ENCODE results near the gene BCORL1. TPM values are rescaled to one million over a fixed set of nuclear protein-coding genes. Genes with fewer than 3 reads are reported as not detected.

The BCORL1 gene
- total RNA-seq, 1 experiment from 2014 or later = 30.8 TPM

GRCh38 chrX:129940721-129941120 lies 41.7 kb upstream of the BCORL1 start:
- no peak for TF ChIP-seq SP1 (IDR thresholded peaks at IDR 0.05; ENCODE audit: low read depth)
- TF ChIP-seq CTCF (IDR thresholded peaks at IDR 0.05 in 2 of 3, conservative IDR thresholded peaks at IDR 0.05 in 1 of 3; ENCODE audit: borderline replicate concordance in 1 of 3, insufficient read depth in 1 of 3, low read depth in 2 of 3, low read length in 2 of 3) = no peak
- no peak for TF ChIP-seq YY1 (IDR thresholded peaks at IDR 0.05; ENCODE audit: extremely low read depth, insufficient replicate concordance, low read depth, low read length)
- no peak for TF ChIP-seq SRF (IDR thresholded peaks at IDR 0.05; ENCODE audit: low read depth)
- no peak for TF ChIP-seq EZH2phosphoT487 (IDR thresholded peaks at IDR 0.05; ENCODE audit: borderline replicate concordance)
- TF ChIP-seq RAD21 (IDR thresholded peaks at IDR 0.05; ENCODE audit: low read depth) = no peak
- no peak for TF ChIP-seq MAX (IDR thresholded peaks at IDR 0.05)
- no peak for TF ChIP-seq EGR1 (IDR thresholded peaks at IDR 0.05; ENCODE audit: low read depth)
- no peak for TF ChIP-seq POLR2A (IDR thresholded peaks at IDR 0.05; ENCODE audit: borderline replicate concordance, extremely low read depth, insufficient read depth, insufficient read length)
- TF ChIP-seq ZBTB33 (IDR thresholded peaks at IDR 0.05; ENCODE audit: extremely low read depth, insufficient replicate concordance, low read length) = no peak
- TF ChIP-seq CBX3 (IDR thresholded peaks at IDR 0.05; ENCODE audit: low read depth) = no peak
- no peak for TF ChIP-seq ELF1 (IDR thresholded peaks at IDR 0.05; ENCODE audit: borderline replicate concordance, low read depth)
- TF ChIP-seq JUND (IDR thresholded peaks at IDR 0.05) = no peak
- TF ChIP-seq TCF7L2 (IDR thresholded peaks at IDR 0.05; ENCODE audit: borderline replicate concordance, extremely low read depth, insufficient read depth, insufficient read length) = no peak
- no peak for TF ChIP-seq ATF3 (IDR thresholded peaks at IDR 0.05)
- no peak for TF ChIP-seq REST (IDR thresholded peaks at IDR 0.05; ENCODE audit: low read depth)
- ChIA-PET POLR2A (no interaction called here), RAD21 (ENCODE audit: low non-redundant PET in 1 of 2, low total read pairs in 2 of 2, uncharacterized antibody in 2 of 2, unreplicated experiment in 2 of 2) (no interaction called here), CTCF (no interaction called here)
- H3K27me3 ChIP-seq (ENCODE audit: insufficient read depth, low read length) = no peaks in the 10 kb centered on the region
- no peaks in the 10 kb centered on the region for H3K36me3 ChIP-seq (ENCODE audit: control insufficient read depth in 1 of 2, insufficient read depth in 2 of 2, low read length in 2 of 2)
- H3K27ac ChIP-seq (ENCODE audit: low read depth, low read length) = no peak overlapping the region
- H3K4me3 ChIP-seq (replicated peaks in 1 of 2; ENCODE audit: low read depth in 1 of 2, low read length in 2 of 2) = no peak overlapping the region
- no peak overlapping the region for H2AFZ ChIP-seq (ENCODE audit: low read depth, low read length, poor library complexity, severe bottlenecking)
- H3K9me2 ChIP-seq (ENCODE audit: insufficient read depth) = no peaks in the 10 kb centered on the region
- no peaks in the 10 kb centered on the region for H3K79me2 ChIP-seq (ENCODE audit: insufficient read depth, low read length)
- H3K4me2 ChIP-seq (ENCODE audit: low read length) = no peak overlapping the region
- BruUV-seq (replicated peaks) = no TSS peak
- H3K9me3 ChIP-seq (ENCODE audit: control insufficient read depth in 1 of 2, insufficient read depth in 1 of 2, low read depth in 1 of 2, low read length in 2 of 2) = no peaks in the 10 kb centered on the region
- H4K20me1 ChIP-seq (ENCODE audit: insufficient read depth) = no peaks in the 10 kb centered on the region
- no peak overlapping the region for H3K9ac ChIP-seq (ENCODE audit: low read length)
- no peak for DNase-seq (ENCODE audit: low read depth, low spot score)
- intact Hi-C loops (cut with micrococcal nuclease) = no loop called here
- H3K4me1 ChIP-seq (ENCODE audit: control insufficient read depth in 1 of 2, insufficient read depth in 2 of 2, low read length in 2 of 2) = no peaks in the 10 kb centered on the region
- no peak for ATAC-seq
